Mammary epithelial cell (primary cell): ENCODE measurements around the gene COL9A3.

Experiments
- CTCF ChIP-seq, 2 donors: IDR thresholded peaks in 1 of 2; conservative IDR thresholded peaks in 1 of 2; 2 replicates each; pipeline ENCODE4 v1.5.1; 2011 to 2012; ENCODE audit warnings: inconsistent platforms in 2 of 2, low read length in 2 of 2, mild to moderate bottlenecking in 2 of 2, control low read depth in 1 of 2, low read depth in 1 of 2; ENCODE audit not compliant: insufficient read depth in 1 of 2; ENCODE audit errors: extremely low read depth in 1 of 2
- EZH2 ChIP-seq: IDR thresholded peaks from 2 replicates; pipeline ENCODE4 v1.6.1; 2012; ENCODE audit warnings: low read length, inconsistent platforms, borderline replicate concordance

- TF ChIP-seq CTCF (conservative IDR thresholded peaks at IDR 0.05 in 1 of 2, IDR thresholded peaks at IDR 0.05 in 1 of 2; ENCODE audit: extremely low read depth in 1 of 2, insufficient read depth in 1 of 2, low read depth in 1 of 2, low read length in 2 of 2) (no peak), EZH2 (no peak)
Observed at GRCh38 chr20:62796699-62797491, 20.0 kb upstream of the COL9A3 start.
